D721Med (cell line): Measurements from ENCODE around the gene FUT8.

Experiments
- DNase-seq: peaks from one replicate; pipeline ENCODE4 v3.0.0; 2011; ENCODE audit warnings: low spot score; ENCODE audit not compliant: insufficient read length
- FAIRE-seq: peaks from 2 replicates; lab custom pipeline; 2011; peaks lifted over from hg19 to GRCh38; lab: Jason Lieb, UNC
- TF ChIP-seq, protein P1 (sequence below): IDR thresholded peaks from 2 replicates; pipeline ENCODE4 v1.5.1; 2012; ENCODE audit warnings: mild to moderate bottlenecking, control low read depth; ENCODE audit not compliant: insufficient read depth; ENCODE audit errors: missing control alignments

The FUT8 gene

DNA sequence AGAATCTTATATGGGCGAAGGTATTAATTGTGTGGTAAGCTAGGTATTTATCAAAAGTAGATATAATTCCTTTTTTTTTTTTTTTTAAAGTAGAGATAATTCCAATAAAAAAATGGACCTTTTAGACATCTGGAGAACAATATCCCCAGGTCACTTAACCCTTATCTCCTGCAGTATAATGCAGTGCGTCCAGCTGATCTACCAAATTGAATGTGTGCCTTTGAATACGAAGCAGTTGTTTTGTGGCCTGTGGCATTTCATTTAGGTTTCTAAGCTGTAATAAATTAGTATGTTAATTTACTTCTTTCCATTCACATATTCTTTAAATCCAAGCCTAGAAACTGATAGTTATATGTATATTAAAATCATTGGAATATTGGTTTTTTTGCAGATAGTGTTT lies 3.1 kb downstream of the FUT8 start:
- no peak for DNase-seq
- TF ChIP-seq, protein P1, sequence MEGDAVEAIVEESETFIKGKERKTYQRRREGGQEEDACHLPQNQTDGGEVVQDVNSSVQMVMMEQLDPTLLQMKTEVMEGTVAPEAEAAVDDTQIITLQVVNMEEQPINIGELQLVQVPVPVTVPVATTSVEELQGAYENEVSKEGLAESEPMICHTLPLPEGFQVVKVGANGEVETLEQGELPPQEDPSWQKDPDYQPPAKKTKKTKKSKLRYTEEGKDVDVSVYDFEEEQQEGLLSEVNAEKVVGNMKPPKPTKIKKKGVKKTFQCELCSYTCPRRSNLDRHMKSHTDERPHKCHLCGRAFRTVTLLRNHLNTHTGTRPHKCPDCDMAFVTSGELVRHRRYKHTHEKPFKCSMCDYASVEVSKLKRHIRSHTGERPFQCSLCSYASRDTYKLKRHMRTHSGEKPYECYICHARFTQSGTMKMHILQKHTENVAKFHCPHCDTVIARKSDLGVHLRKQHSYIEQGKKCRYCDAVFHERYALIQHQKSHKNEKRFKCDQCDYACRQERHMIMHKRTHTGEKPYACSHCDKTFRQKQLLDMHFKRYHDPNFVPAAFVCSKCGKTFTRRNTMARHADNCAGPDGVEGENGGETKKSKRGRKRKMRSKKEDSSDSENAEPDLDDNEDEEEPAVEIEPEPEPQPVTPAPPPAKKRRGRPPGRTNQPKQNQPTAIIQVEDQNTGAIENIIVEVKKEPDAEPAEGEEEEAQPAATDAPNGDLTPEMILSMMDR = no peak
- FAIRE-seq = no peak

DNA sequence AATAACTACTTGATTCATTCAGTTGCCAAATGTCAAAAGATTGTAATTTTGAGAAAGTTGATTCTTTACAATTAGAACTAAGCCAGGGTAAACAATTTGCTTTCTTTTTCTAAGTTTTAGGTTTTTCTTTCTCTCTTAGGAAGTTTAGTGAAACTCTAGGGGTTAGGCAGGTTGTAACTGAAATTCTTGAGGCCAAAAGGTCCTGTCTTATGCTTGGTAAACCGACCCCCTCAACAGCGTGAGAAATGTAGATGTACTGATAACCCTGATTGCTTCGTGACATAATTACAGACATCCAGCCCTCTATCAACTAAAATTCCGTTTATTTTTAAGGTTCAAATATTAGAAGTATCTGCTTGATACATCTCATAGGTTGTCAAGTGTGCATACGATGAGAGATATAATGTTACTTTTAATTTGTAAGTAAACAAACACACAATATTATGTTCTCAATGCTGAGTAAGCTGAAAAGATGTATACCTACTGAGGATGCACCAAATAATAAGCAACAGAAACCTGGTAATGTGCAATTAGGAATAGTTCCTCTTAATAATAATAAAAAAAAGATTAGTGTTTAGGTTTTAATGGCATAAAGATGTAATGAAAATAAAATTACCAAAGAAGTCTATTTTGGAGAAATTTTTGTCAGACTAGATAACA lies 7.2 kb downstream of the FUT8 start:
- FAIRE-seq (no peak), DNase-seq (no peak)
- TF ChIP-seq, protein P1 = no peak

DNA sequence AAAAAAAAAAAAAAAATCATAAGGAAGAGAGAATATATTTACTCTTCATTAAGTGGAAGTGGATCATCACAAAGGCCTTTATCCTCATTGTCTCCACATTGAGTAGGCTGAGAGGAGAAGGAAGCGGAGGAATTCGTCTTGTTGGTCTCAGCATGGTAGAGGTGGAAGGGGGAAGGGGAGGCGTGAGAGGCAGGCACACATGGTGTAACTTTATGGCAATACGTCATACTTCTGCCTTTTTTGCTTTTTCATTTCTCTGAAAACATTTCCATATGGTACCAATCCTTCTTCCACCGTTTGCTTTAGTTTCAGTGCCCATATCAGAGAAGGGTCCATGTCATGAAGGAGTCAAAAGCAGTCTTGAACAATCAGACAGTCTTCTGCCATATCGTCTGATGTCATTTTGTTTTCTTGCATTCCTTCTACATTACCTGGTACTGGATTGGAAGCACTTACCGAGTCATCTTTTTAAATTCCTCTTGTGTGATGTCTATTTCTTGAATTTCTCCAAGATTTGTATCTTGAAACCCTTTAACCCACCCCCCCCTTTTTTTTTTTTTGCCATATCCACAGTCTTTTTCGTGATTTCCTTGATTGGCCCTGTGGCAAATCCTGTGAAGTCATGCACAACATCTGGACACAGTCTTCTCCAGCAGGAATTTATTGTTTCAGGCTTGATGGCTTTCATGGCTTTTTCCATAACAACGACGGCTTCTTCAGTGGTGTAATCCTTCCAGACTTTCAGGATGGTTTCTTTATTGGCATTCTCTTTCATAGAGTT lies 8.9 kb downstream of the FUT8 start:
- TF ChIP-seq, protein P1 = no peak
- no peak for FAIRE-seq
- DNase-seq = no peak

DNA sequence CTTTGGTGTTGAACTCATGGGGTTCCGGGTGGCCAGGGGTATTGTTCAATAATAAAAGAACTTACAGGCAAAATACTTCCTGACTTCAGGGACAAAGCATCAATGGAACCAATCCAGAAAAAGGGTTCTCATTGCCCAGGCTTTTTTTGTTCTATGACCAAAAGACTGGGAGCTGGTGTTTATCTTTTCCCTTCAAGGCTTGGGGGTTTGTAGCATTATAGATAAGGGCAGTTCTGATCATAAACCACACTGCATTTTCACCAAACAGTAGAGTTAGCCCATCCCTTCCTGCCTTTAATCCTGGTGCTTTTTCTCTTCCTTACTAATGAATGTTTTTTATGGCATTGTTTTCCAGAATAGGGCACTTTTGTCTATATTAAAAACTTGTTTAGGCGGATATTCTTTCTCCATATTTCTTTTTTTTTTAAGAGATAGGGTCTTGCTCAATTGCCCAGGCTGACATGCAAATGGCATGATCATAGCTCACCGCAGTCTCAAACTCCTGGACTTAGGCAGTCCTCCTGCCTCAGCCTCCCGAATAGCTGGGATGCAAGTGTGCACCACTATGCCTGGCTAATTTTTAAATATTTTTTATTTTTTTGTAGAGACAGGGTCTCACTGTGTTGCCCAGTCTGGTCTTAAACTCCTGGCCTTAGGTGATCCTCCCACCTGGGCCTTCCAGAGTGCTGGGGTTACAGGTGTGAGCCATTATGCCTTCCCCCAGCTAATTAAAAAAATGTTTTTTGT lies 9.7 kb downstream of the FUT8 start:
- no peak for FAIRE-seq
- TF ChIP-seq, protein P1 = no peak
- no peak for DNase-seq

DNA sequence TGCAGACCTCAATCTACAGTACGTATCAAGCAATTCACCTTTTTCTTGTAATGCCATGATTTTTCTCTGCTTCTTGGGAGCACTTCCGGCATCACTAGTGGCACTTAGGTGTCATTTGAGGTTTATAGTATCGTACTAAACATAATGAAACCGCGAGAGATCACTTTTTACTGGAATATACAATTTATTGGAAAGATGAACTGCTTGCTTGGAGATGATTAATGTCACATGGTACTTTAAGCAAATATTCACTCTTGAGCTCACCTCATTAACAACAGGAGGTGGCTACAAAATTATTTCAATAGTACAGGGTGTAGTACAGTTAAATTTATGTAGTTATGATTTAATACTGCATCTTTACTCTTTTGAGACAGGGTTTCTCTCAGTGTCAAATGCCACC lies 11.5 kb downstream of the FUT8 start:
- no peak for FAIRE-seq
- no peak for DNase-seq
- TF ChIP-seq, protein P1 = no peak

DNA sequence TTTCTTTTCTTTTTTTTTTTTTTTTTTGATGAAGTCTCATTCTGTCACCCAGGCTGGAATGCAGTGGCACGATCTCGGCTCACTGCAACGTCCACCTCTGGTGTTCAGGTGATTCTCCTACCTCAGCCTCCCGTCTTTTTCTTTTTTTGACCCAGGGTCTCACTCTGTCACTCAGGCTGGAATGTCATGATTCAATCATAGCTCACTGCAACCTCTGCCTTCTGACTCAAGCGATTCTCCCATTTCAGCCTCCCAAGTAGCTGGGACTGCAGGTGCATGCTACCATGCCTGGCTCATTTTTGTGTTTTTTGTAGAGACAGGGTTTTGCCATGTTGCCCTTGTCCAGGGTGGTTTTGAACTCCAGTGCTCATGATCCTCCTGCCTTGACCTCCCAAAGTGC lies 12.0 kb downstream of the FUT8 start:
- FAIRE-seq = no peak

More for the DNA sequence above, 12.0 kb downstream of the FUT8 start:
- DNase-seq = no peak
- TF ChIP-seq, protein P1 = no peak
